HL-60 (cell line): ENCODE data around the gene MED16.

Experiments used
- DNase-seq, 2 experiments: peaks; one replicate each; pipeline ENCODE4 v3.0.0-alpha.2; 2010 to 2020; ENCODE audit warnings: low read depth in 1 of 2, low spot score in 1 of 2
- H3K27ac ChIP-seq: fragments of 250-450 bp; sonication (Bioruptor Pico); replicated peaks from 2 replicates; pipeline ENCODE4 v1.5.1; 2020; ENCODE audit warnings: mild to moderate bottlenecking, moderate library complexity
- H3K27me3 ChIP-seq: fragments of 250-450 bp; sonication (Bioruptor Pico); 2 replicates; pipeline ENCODE4 v1.5.1; 2021; ENCODE audit warnings: mild to moderate bottlenecking, moderate library complexity; ENCODE audit not compliant: insufficient read depth, poor library complexity, severe bottlenecking
- H3K4me3 ChIP-seq: replicated peaks from 2 replicates; pipeline ENCODE4 v1.5.1; 2011; ENCODE audit warnings: mild to moderate bottlenecking, control low read depth, low read length; ENCODE audit not compliant: insufficient read depth
- GABPA ChIP-seq: IDR thresholded peaks from 2 replicates; pipeline ENCODE4 v1.6.1; 2012; ENCODE audit warnings: low read depth
- POLR2AphosphoS5 ChIP-seq: IDR thresholded peaks from 2 replicates; pipeline ENCODE4 v1.6.1; 2012; ENCODE audit warnings: low read depth
- SPI1 ChIP-seq: IDR thresholded peaks from 2 replicates; pipeline ENCODE4 v1.6.1; 2012; ENCODE audit warnings: low read depth, mild to moderate bottlenecking, borderline replicate concordance
- TF ChIP-seq, protein P1 (sequence below): IDR thresholded peaks from one replicate; pipeline ENCODE4 v1.5.1; 2011; ENCODE audit warnings: low read length, control low read depth, inconsistent platforms; ENCODE audit not compliant: insufficient read depth
- TF ChIP-seq, protein P2 (sequence below): IDR thresholded peaks from 2 replicates; pipeline ENCODE4 v1.6.1; 2012; ENCODE audit warnings: low read depth; ENCODE audit not compliant: insufficient replicate concordance

MED16 gene

DNA sequence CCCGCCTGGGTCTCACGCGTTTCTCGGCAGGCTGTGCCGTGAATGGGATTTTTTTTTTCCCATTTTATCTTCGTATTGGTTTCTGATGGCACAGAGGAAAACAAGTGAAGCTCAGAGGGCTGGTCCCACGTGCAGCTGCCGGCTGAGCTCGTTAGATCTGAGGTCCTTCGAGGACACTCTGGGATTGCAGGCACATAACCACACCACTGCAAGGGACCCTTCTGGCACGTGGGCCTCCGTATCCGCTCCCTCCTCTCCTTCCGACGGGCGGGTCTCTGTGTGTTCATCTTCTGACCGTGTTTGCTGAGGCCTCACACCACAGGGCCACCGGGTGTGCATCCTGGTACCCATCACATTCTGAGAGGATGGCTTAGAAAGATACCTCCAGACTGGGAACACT lies 16.9 kb downstream of the MED16 start:
- H3K27ac ChIP-seq, result no peak overlapping the region
- TF ChIP-seq, protein P1, sequence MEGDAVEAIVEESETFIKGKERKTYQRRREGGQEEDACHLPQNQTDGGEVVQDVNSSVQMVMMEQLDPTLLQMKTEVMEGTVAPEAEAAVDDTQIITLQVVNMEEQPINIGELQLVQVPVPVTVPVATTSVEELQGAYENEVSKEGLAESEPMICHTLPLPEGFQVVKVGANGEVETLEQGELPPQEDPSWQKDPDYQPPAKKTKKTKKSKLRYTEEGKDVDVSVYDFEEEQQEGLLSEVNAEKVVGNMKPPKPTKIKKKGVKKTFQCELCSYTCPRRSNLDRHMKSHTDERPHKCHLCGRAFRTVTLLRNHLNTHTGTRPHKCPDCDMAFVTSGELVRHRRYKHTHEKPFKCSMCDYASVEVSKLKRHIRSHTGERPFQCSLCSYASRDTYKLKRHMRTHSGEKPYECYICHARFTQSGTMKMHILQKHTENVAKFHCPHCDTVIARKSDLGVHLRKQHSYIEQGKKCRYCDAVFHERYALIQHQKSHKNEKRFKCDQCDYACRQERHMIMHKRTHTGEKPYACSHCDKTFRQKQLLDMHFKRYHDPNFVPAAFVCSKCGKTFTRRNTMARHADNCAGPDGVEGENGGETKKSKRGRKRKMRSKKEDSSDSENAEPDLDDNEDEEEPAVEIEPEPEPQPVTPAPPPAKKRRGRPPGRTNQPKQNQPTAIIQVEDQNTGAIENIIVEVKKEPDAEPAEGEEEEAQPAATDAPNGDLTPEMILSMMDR, result no peak
- TF ChIP-seq, protein P2, sequence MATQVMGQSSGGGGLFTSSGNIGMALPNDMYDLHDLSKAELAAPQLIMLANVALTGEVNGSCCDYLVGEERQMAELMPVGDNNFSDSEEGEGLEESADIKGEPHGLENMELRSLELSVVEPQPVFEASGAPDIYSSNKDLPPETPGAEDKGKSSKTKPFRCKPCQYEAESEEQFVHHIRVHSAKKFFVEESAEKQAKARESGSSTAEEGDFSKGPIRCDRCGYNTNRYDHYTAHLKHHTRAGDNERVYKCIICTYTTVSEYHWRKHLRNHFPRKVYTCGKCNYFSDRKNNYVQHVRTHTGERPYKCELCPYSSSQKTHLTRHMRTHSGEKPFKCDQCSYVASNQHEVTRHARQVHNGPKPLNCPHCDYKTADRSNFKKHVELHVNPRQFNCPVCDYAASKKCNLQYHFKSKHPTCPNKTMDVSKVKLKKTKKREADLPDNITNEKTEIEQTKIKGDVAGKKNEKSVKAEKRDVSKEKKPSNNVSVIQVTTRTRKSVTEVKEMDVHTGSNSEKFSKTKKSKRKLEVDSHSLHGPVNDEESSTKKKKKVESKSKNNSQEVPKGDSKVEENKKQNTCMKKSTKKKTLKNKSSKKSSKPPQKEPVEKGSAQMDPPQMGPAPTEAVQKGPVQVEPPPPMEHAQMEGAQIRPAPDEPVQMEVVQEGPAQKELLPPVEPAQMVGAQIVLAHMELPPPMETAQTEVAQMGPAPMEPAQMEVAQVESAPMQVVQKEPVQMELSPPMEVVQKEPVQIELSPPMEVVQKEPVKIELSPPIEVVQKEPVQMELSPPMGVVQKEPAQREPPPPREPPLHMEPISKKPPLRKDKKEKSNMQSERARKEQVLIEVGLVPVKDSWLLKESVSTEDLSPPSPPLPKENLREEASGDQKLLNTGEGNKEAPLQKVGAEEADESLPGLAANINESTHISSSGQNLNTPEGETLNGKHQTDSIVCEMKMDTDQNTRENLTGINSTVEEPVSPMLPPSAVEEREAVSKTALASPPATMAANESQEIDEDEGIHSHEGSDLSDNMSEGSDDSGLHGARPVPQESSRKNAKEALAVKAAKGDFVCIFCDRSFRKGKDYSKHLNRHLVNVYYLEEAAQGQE, result no peak
- no peak for TF ChIP-seq GABPA
- DNase-seq, result no peak
- no peaks in the 10 kb centered on the region for H3K27me3 ChIP-seq
- H3K4me3 ChIP-seq, result no peak overlapping the region

DNA sequence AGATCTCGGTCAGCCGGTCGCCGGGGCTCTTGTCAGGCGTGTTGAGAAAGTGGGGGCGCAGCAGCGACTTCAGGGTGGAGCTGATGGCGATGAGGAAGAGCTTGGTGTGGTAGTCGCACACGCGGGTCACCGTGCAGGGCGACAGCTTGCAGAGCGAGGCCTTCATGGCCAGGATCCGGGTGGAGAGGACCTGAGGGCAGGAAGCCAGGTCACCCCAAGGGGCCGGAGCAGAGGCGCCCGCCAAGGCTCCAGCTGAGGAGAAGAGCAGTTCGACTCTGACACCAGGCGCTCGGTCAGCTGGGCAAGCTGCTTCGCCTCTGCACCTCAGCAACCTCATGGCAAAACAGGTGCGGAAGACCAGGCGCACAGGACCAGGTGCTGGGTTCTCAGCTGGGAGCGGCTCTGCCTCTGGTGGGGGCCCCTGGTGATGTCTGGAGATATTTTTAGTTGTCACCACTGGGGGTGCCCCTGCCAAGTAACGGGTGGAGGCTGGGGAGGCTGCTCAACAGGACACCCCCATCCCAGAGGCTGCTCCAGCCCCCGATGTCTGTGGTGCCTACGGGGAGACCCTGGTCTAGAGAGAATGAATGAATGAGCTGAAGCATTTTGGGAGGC lies 17.6 kb downstream of the MED16 start:
- TF ChIP-seq POLR2AphosphoS5, result no peak
- H3K27me3 ChIP-seq, result no peaks in the 10 kb centered on the region
- H3K4me3 ChIP-seq, result no peak overlapping the region
- H3K27ac ChIP-seq, result no peak overlapping the region
- no peak for DNase-seq

DNA sequence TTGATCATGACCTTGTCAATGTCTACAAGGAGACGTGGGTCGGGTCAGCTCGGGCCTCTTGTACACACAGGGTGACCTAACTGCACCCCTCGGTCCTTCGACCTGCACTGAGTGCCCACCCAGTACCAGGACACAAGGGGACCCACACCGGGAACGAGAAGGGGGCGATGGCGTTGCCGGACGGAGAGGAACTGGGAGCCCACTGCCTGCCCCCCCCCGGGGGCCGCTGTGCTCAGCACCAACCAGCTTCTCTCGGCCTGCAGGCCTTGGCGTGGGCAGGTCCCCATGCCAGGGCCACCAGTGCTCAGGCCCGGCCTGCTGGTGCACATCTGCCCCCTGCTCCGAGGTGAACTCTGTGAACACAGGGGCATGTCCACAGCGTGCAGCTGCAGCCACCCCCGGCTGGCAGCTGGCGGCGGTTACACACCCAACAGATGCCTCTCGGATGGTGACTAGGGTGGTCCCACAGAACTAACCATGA lies 19.4 kb downstream of the MED16 start:
- no peaks in the 10 kb centered on the region for H3K27me3 ChIP-seq
- H3K27ac ChIP-seq, result no peak overlapping the region
- TF ChIP-seq POLR2AphosphoS5, result no peak
- H3K4me3 ChIP-seq, result no peak overlapping the region
- no peak for DNase-seq

DNA sequence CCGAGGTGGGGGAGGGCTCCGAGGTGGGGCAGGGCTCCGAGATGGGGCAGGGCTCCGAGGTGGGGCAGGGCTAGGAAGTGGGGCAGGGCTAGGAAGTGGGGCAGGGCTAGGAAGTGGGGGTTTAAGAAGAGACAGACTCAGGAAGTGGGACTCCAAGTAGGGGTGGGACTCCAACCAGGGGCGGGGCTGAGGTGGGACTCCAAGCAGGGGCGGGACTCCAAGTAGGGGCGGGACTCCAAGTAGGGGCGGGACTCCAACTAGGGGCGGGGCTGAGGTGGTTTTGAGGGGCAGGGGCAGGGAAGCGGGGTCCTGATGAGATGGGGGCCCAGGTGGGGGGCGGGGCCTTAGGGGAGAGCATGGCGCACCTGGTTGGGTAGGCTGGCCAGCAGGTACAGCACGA lies 19.9 kb downstream of the MED16 start:
- peak in 1 of 2 experiments; percentile 23 for DNase-seq
- TF ChIP-seq SPI1 (no peak), POLR2AphosphoS5 (no peak), GABPA (no peak)
- TF ChIP-seq, protein P2, result no peak
- TF ChIP-seq, protein P1, result no peak
- Histone ChIP-seq H3K27me3 (no peaks in the 10 kb centered on the region), H3K27ac (no peak overlapping the region), H3K4me3 (no peak overlapping the region)

DNA sequence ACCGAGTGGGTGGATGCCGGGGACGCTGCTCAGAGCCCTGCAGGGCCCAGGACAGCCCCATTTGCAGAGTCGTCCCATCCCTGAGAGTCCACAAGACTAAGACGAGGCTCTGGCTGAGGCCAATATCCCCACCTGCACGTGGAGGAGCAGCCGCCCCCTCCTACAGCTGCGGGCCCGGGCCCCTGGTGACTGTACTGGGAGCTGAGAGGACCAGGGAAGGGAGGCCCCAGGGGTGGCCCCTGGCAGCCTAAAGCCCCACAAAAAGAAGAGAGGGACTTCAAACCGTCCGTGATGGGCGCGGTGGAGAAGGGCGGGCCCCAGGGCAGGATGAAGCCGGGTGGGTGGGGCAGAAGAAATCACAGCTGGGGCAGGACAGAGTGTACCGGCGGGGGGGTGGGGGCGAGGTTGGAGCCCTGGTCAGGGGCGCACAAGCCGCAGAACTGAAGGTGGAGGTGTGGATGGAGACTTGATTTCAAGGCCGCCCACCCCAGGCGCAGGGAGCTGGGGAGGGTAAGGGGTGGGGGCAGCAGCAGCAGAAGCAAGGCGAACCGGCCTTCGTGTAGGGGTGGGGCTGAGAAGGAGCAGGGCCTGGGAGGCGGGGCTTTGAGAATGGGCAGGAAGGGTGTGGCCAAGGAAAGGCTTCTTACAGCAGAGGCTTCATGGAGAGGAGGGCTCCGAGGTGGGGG lies 20.6 kb downstream of the MED16 start:
- H3K27ac ChIP-seq, result no peak overlapping the region
- no peaks in the 10 kb centered on the region for H3K27me3 ChIP-seq
- no peak overlapping the region for H3K4me3 ChIP-seq
- TF ChIP-seq POLR2AphosphoS5, result no peak
- TF ChIP-seq GABPA, result no peak
- TF ChIP-seq SPI1, result no peak
- TF ChIP-seq, protein P1, result no peak
- TF ChIP-seq, protein P2, result no peak
- DNase-seq, result peak in 1 of 2 experiments; percentile 37
